ENCODE measurements around the gene ESCO1. TPM values are rescaled to one million over a fixed set of nuclear protein-coding genes. Genes with fewer than 3 reads are reported as not detected.

The ESCO1 gene
- total RNA-seq, 1 experiment from 2014 or later: 36.7 TPM

DNA sequence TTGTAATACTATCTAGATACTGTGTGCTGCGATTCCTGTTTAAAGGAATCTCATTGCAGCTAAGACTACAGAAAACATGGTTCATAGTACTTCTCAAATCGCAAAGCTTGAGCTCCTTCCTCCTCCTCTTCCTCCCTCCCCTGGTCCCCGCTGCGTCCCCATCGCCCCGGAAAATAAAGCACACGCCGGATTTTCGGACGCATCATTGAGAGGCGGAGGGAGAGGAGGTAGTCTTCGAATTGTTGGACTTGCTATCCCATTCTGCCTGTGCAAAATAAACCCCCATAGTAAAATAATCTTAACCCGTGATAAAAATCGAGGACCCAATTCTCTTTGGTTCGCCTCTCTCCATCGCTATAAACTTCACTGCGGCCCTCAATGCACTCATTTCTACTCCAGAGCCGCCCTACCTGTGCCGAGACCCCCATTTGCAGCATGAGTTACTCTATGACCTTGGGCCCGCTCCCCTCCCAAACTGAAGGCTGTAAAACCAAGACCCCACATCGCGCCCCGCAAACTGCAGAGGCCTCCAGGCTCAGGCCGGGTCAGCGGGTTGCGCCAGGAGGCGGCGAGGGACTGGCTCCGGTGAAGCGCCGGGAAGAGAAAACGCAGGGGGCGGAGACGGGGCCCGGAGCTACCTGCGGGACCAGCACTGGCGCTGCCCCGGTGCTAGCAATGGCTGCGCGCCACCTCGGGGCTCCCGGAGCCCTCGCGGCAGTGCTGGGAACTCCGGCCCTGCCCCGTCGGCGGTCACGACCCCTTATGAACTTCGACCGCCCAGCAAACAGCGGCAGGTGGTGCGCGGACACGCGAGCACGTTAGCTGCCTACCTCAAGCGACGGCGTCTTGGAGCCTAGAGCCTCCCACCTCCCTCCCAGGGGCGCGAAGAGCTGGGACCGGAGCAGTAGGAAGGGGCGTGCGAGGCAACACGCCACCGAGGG, 649 bp downstream of the ESCO1 start:
- Mint-ChIP-seq H3K4me1 (peaks cover 8 to 13% of the 10 kb centered on the region in 2 experiments), H3K9me3 (peaks cover 2 to 3% of the 10 kb centered on the region in 2 experiments), H3K36me3 (ENCODE audit: insufficient read depth in 1 of 3, low read depth in 3 of 3) (peaks cover 6 to 15% (median 8%) of the 10 kb centered on the region in 3 experiments; a peak in 5 of 7 replicates), H3K27ac (peak overlapping the region; percentile 99 to 100 (median 99)), H3K27me3 (ENCODE audit: low read depth) (no peaks in the 10 kb centered on the region), H3K4me3 (peak overlapping the region; percentile 97 to 99)
- Histone ChIP-seq H3K79me2 (ENCODE audit: insufficient read depth, low read length) (peaks cover 17% of the 10 kb centered on the region; the same call in 1 of the 2 replicates), H3K27me3 (ENCODE audit: insufficient read depth, low read length) (no peaks in the 10 kb centered on the region), H3K18ac (ENCODE audit: insufficient read length, low read depth, low read length) (peak overlapping the region; percentile 85), H3T11ph (ENCODE audit: low read length) (no peak overlapping the region), H4K20me1 (ENCODE audit: control insufficient read depth, insufficient read depth, insufficient read length) (peaks cover 3% of the 10 kb centered on the region), H4K91ac (ENCODE audit: insufficient read length, low read depth, low read length) (no peak overlapping the region), H3K56ac (ENCODE audit: insufficient read length, low read depth, low read length) (peak overlapping the region; percentile 4), H3K23me2 (ENCODE audit: insufficient read length, low read depth, low read length, poor library complexity, severe bottlenecking) (peaks cover 4% of the 10 kb centered on the region), H4K8ac (replicated peaks; ENCODE audit: insufficient read length, low read depth, low read length) (no peak overlapping the region), H2BK5ac (ENCODE audit: insufficient read length, low read length) (no peak overlapping the region), H3K79me1 (ENCODE audit: insufficient read depth, low read depth, low read length, poor library complexity, severe bottlenecking) (no peaks in the 10 kb centered on the region), H3K14ac (ENCODE audit: insufficient read depth, low read length) (peak overlapping the region; percentile 78), H3K4ac (ENCODE audit: low read depth, low read length) (no peak overlapping the region), H2BK120ac (ENCODE audit: low read depth, low read length, poor library complexity, severe bottlenecking) (no peak overlapping the region), H2BK12ac (ENCODE audit: insufficient read length, low read depth, low read length) (no peak overlapping the region), H2AK5ac (ENCODE audit: insufficient read length, low read length) (no peak overlapping the region), H3K4me2 (ENCODE audit: insufficient read depth, insufficient read length, low read length) (peak overlapping the region; percentile 65), H3K9ac (ENCODE audit: extremely low read depth, insufficient read length, low read length) (peak overlapping the region; percentile 89), H3K27ac (ENCODE audit: insufficient read length, low read depth, low read length) (peak overlapping the region; percentile 81), H4K5ac (ENCODE audit: insufficient read length, low read depth, low read length) (no peak overlapping the region), H3K4me1 (ENCODE audit: insufficient read depth, low read length) (no peaks in the 10 kb centered on the region), H3K9me3 (ENCODE audit: control insufficient read depth, low read depth, low read length) (no peaks in the 10 kb centered on the region), H3K23ac (ENCODE audit: insufficient read length, low read depth, low read length) (no peak overlapping the region), H2AFZ (ENCODE audit: low read length) (no peak overlapping the region), H2BK20ac (ENCODE audit: low read depth, low read length, poor library complexity, severe bottlenecking) (no peak overlapping the region), H2BK15ac (ENCODE audit: low read depth, low read length) (no peak overlapping the region)
- no CpG with 5 or more reads among the region's 67 CpGs for WGBS (ENCODE audit: extremely low coverage, insufficient read length, low lambda C conversion rate)
- TF ChIP-seq CTCF (conservative IDR thresholded peaks at IDR 0.05): 0 out of 3 replicates have a peak, but pooled peaks have one; percentile 16
- peak; percentile 72 for DNase-seq

All from H9 (cell line).